HepG2 (cell line): Measurements from ENCODE around the gene TMEM41A. TPM values are rescaled to one million over a fixed set of nuclear protein-coding genes. Genes with fewer than 3 reads are reported as not detected.

Experiments used
- ATAD3A ChIP-seq: sonication (generic); formaldehyde crosslinking; IDR thresholded peaks from 2 replicates; pipeline ENCODE4 v1.4.0; 2020; ENCODE audit warnings: missing genetic modification reagents
- FOXK1 ChIP-seq: sonication (generic); formaldehyde crosslinking; IDR thresholded peaks from 2 replicates; pipeline ENCODE4 v1.4.0; 2020; ENCODE audit warnings: low read depth, missing genetic modification reagents, borderline replicate concordance
- HNRNPH1 ChIP-seq: fragments of 200-400 bp; formaldehyde crosslinking; optimal IDR thresholded peaks from 2 replicates; pipeline ENCODE3; 2017; ENCODE audit warnings: mild to moderate bottlenecking, low read depth, low read length
- HNRNPL ChIP-seq: fragments of 200-400 bp; formaldehyde crosslinking; IDR thresholded peaks from 2 replicates; pipeline ENCODE4 v1.6.1; 2017; ENCODE audit warnings: mild to moderate bottlenecking, low read depth, low read length
- HNRNPLL ChIP-seq: fragments of 200-400 bp; formaldehyde crosslinking; IDR thresholded peaks from 2 replicates; pipeline ENCODE4 v1.6.1; 2017; ENCODE audit warnings: mild to moderate bottlenecking, low read depth, low read length; ENCODE audit not compliant: poor library complexity, severe bottlenecking
- JUND ChIP-seq: sonication (generic); formaldehyde crosslinking; IDR thresholded peaks from 2 replicates; pipeline ENCODE4 v1.8.0; 2022; ENCODE audit warnings: mild to moderate bottlenecking, missing genetic modification reagents
- MTERF4 ChIP-seq: sonication (generic); formaldehyde crosslinking; IDR thresholded peaks from 2 replicates; pipeline ENCODE4 v1.8.0; 2023; ENCODE audit warnings: mild to moderate bottlenecking, missing genetic modification reagents
- MXD4 ChIP-seq: IDR thresholded peaks from 2 replicates; pipeline ENCODE4 v1.6.1; 2016; ENCODE audit warnings: mild to moderate bottlenecking, missing biosample characterization, missing genetic modification reagents
- PAWR ChIP-seq: sonication (generic); formaldehyde crosslinking; IDR thresholded peaks from 2 replicates; pipeline ENCODE4 v1.4.0; 2020; ENCODE audit warnings: missing genetic modification reagents, mild to moderate bottlenecking, borderline replicate concordance
- REXO4 ChIP-seq: sonication (generic); formaldehyde crosslinking; IDR thresholded peaks from 2 replicates; pipeline ENCODE4 v1.8.0; 2022; ENCODE audit warnings: missing genetic modification reagents, mild to moderate bottlenecking, borderline replicate concordance
- SETDB1 ChIP-seq: sonication (generic); formaldehyde crosslinking; IDR thresholded peaks from 2 replicates; pipeline ENCODE4 v1.5.1; 2020; ENCODE audit warnings: missing genetic modification reagents, mild to moderate bottlenecking, borderline replicate concordance
- SP1 ChIP-seq, 2 experiments: fragments of 450-650 bp in 1 of 2; sonication (generic) in 1 of 2; formaldehyde crosslinking in 1 of 2; IDR thresholded peaks; 2 replicates each; pipeline versions ENCODE4 v1.4.0 to v1.6.1; 2016 to 2020; ENCODE audit warnings: missing genetic modification reagents in 1 of 2
- SRSF9 ChIP-seq: fragments of 200-400 bp; formaldehyde crosslinking; IDR thresholded peaks from 2 replicates; pipeline ENCODE4 v1.6.1; 2018; ENCODE audit warnings: borderline replicate concordance, mild to moderate bottlenecking, low read depth, low read length; ENCODE audit not compliant: insufficient read depth, poor library complexity, severe bottlenecking
- SUZ12 ChIP-seq: fragments of 150-350 bp; IDR thresholded peaks from 2 replicates; pipeline ENCODE4 v1.6.1; 2014; ENCODE audit warnings: low read depth, low read length
- TP53 ChIP-seq: sonication (generic); formaldehyde crosslinking; conservative IDR thresholded peaks from 2 replicates; pipeline ENCODE4 v1.4.0; 2020; ENCODE audit warnings: missing genetic modification reagents
- ZBTB10 ChIP-seq: sonication (generic); formaldehyde crosslinking; IDR thresholded peaks from 2 replicates; pipeline ENCODE4 v1.4.0; 2020; ENCODE audit warnings: missing genetic modification reagents, borderline replicate concordance
- ZC3H4 ChIP-seq: sonication (generic); formaldehyde crosslinking; IDR thresholded peaks from 2 replicates; pipeline ENCODE4 v1.4.0; 2020; ENCODE audit warnings: missing genetic modification reagents, borderline replicate concordance
- ZNF263 ChIP-seq: sonication (generic); formaldehyde crosslinking; IDR thresholded peaks from 2 replicates; pipeline ENCODE4 v1.4.0; 2020; ENCODE audit warnings: missing genetic modification reagents
- ZNF446 ChIP-seq: sonication (generic); formaldehyde crosslinking; IDR thresholded peaks from 2 replicates; pipeline ENCODE4 v1.5.0; 2020; ENCODE audit warnings: mild to moderate bottlenecking, missing genetic modification reagents
- ZNF468 ChIP-seq: sonication (generic); formaldehyde crosslinking; IDR thresholded peaks from 2 replicates; pipeline ENCODE4 v1.8.0; 2022; ENCODE audit warnings: mild to moderate bottlenecking, moderate library complexity, missing genetic modification reagents
- ZNF605 ChIP-seq: sonication (generic); formaldehyde crosslinking; IDR thresholded peaks from 2 replicates; pipeline ENCODE4 v1.8.0; 2022; ENCODE audit warnings: mild to moderate bottlenecking, missing genetic modification reagents
- ZNF766 ChIP-seq: sonication (generic); formaldehyde crosslinking; IDR thresholded peaks from 2 replicates; pipeline ENCODE4 v1.5.0; 2020; ENCODE audit warnings: missing genetic modification reagents, borderline replicate concordance
- ZNF768 ChIP-seq: sonication (generic); formaldehyde crosslinking; IDR thresholded peaks from 2 replicates; pipeline ENCODE4 v1.4.0; 2020; ENCODE audit warnings: missing genetic modification reagents
- polyA plus RNA-seq, 8 experiments: library from polyadenylated mRNA; depleted of rRNA in 3 of 8; stranded (reverse) in 7 of 8; unstranded in 1 of 8; fragments of >200 nt; fragmentation: Illumina TruSeq in 4 of 8; extraction: Trizol in 4 of 8; gene quantifications; 2 replicates each; pipeline versions ENCODE4 v1.2.1 to v1.2.3, GENCODE V29; 2011 to 2016; ENCODE audit warnings: low read depth in 4 of 8, missing spikeins in 1 of 8, mixed read lengths in 1 of 8; ENCODE audit not compliant: insufficient read depth in 1 of 8
- total RNA-seq, 5 experiments: library from RNA; depleted of rRNA; stranded (reverse); fragments of >200 nt; fragmentation: Illumina TruSeq; extraction: Trizol; gene quantifications; 2 replicates each; pipeline ENCODE4 v1.2.3, GENCODE V29; 2016; ENCODE audit warnings: low read depth in 1 of 5
- TF ChIP-seq, protein P1 (sequence below): IDR thresholded peaks from 2 replicates; pipeline ENCODE4 v1.6.1; 2016; ENCODE audit warnings: mild to moderate bottlenecking

Gene TMEM41A
- total and polyA plus RNA-seq, 2 of the 13 experiments (the other 11 are each of a cell fraction or from before 2014, with no cell fraction given), result 30.0 to 40.0 TPM

GRCh38 chr3:185498503-185499396 is at the start of gene TMEM41A (continued):
- peak; percentile 79 for TF ChIP-seq HNRNPLL
- TF ChIP-seq ZNF446 (CRISPR knock-in tag), result peak; percentile 80; the same call in 1 of the 2 replicates
- TF ChIP-seq MTERF4, result peak; percentile 99
- peak; percentile 86 for TF ChIP-seq ZNF605 (CRISPR knock-in tag)
- TF ChIP-seq ZNF768 (CRISPR knock-in tag), result peak; percentile 90
- TF ChIP-seq TP53 (CRISPR knock-in tag), result no peak
- TF ChIP-seq HNRNPH1, result no peak
- peak; percentile 53; the same call in 1 of the 2 replicates for TF ChIP-seq ZBTB10 (CRISPR knock-in tag)
- TF ChIP-seq ATAD3A (CRISPR knock-in tag), result no peak
- TF ChIP-seq SUZ12, result no peak
- peak; percentile 72 for TF ChIP-seq MXD4 (CRISPR knock-in tag)
- no peak for TF ChIP-seq SRSF9
- no peak for TF ChIP-seq JUND (CRISPR knock-in tag)
- no peak for TF ChIP-seq SP1 (IDR thresholded peaks at IDR 0.05)
- peak; percentile 99 for TF ChIP-seq SP1 (CRISPR knock-in tag; IDR thresholded peaks at IDR 0.05)
- no peak for TF ChIP-seq ZNF468 (CRISPR knock-in tag)
- no peak; the same call in 1 of the 2 replicates for TF ChIP-seq ZNF263 (CRISPR knock-in tag)
- TF ChIP-seq ZNF766 (CRISPR knock-in tag), result peak; percentile 60; the same call in 1 of the 2 replicates
- no peak for TF ChIP-seq SETDB1 (CRISPR knock-in tag)
- 0 out of 2 replicates have a peak, but pooled peaks have one; percentile 37 for TF ChIP-seq HNRNPL
- no peak for TF ChIP-seq ZC3H4 (CRISPR knock-in tag)
- TF ChIP-seq, protein P1, sequence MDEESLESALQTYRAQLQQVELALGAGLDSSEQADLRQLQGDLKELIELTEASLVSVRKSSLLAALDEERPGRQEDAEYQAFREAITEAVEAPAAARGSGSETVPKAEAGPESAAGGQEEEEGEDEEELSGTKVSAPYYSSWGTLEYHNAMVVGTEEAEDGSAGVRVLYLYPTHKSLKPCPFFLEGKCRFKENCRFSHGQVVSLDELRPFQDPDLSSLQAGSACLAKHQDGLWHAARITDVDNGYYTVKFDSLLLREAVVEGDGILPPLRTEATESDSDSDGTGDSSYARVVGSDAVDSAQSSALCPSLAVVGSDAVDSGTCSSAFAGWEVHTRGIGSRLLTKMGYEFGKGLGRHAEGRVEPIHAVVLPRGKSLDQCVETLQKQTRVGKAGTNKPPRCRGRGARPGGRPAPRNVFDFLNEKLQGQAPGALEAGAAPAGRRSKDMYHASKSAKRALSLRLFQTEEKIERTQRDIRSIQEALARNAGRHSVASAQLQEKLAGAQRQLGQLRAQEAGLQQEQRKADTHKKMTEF (CRISPR knock-in tag), result peak; percentile 98
- TF ChIP-seq PAWR, result no peak; the same call in 1 of the 2 replicates
- TF ChIP-seq REXO4 (CRISPR knock-in tag), result no peak
- peak; percentile 84; the same call in 1 of the 2 replicates for TF ChIP-seq FOXK1
